IMR-90 (cell line): Measurements from ENCODE around the gene RNF141.

Experiments used
- CTCF ChIP-seq: conservative IDR thresholded peaks from 2 replicates; pipeline ENCODE4 v1.5.1; 2012; ENCODE audit warnings: mild to moderate bottlenecking, low read depth, low read length, improper control_type of control experiment
- ELK1 ChIP-seq: fragments of 150-350 bp; IDR thresholded peaks from 2 replicates; pipeline ENCODE4 v1.6.1; 2016; ENCODE audit warnings: low read depth, mild to moderate bottlenecking, low read length, moderate library complexity, borderline replicate concordance
- MAZ ChIP-seq: IDR thresholded peaks from 2 replicates; pipeline ENCODE4 v1.6.1; 2012; ENCODE audit warnings: low read depth, mild to moderate bottlenecking, low read length, improper control_type of control experiment, moderate library complexity, borderline replicate concordance
- MXI1 ChIP-seq: IDR thresholded peaks from 2 replicates; pipeline ENCODE4 v1.6.1; 2012; ENCODE audit warnings: low read depth, mild to moderate bottlenecking, low read length, moderate library complexity, borderline replicate concordance
- POLR2A ChIP-seq: IDR thresholded peaks from 2 replicates; pipeline ENCODE4 v1.6.1; 2012; ENCODE audit warnings: mild to moderate bottlenecking, low read depth, low read length
- TF ChIP-seq, protein P1 (sequence below): fragments of 150-350 bp; IDR thresholded peaks from 2 replicates; pipeline ENCODE4 v1.6.1; 2017; ENCODE audit warnings: mild to moderate bottlenecking, antibody characterized with exemption, low read length, low read depth

DNA sequence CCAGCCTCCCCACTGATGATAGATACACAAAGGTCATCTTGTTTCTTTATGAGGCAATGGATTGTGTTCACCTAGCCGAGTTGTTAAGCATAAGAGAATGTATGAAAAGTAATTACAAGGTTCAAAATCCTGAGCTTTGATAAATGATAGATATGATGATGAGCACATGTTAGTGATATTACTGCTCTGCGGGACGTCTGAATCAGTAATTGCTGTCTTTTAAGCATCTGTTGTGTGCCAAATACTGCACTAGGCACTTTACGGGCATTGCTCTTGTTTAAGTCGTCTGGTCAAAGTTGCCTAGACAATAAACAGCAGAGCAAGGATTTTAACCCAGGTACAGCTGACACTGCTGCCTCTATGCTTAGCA is 559 bp upstream of the RNF141 start:
- TF ChIP-seq MXI1 (no peak), POLR2A (no peak), CTCF (no peak), ELK1 (no peak), MAZ (no peak)
- TF ChIP-seq, protein P1, sequence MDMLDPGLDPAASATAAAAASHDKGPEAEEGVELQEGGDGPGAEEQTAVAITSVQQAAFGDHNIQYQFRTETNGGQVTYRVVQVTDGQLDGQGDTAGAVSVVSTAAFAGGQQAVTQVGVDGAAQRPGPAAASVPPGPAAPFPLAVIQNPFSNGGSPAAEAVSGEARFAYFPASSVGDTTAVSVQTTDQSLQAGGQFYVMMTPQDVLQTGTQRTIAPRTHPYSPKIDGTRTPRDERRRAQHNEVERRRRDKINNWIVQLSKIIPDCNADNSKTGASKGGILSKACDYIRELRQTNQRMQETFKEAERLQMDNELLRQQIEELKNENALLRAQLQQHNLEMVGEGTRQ, result no peak
